Panc1 (cell line): ENCODE data around the gene DHRSX. TPM values are rescaled to one million over a fixed set of nuclear protein-coding genes. Genes with fewer than 3 reads are reported as not detected.
"Not testable (repeated sequence)": the region's sequence is repeated elsewhere in the genome, so short reads cannot be mapped to it uniquely, and the experiment has no call there.

Experiments used
- ATAC-seq: fragments of 200-7000 bp; cut with Tn5 transposase; 2 replicates; pipeline ENCODE4 v1.9.1; 2020; ENCODE audit warnings: mild to moderate bottlenecking, moderate library complexity
- BruUV-seq: library from RNA; stranded (reverse); fragments of 400-500 nt; replicated peaks from 2 replicates; lab custom pipeline; 2021; lab: Mats Ljungman, UMichigan
- CTCF ChIA-PET: fragments of 300-600 bp; sonication (Branson Sonifier 250); formaldehyde crosslinking; loops from one replicate; lab custom pipeline; 2022; ENCODE audit warnings: antibody characterized with exemption; lab: Charles Lee
- POLR2A ChIA-PET: fragments of 300-600 bp; sonication (Branson Sonifier 250); formaldehyde crosslinking; loops from one replicate; lab custom pipeline; 2022; ENCODE audit warnings: antibody characterized with exemption; lab: Charles Lee
- DNase-seq: peaks from one replicate; pipeline ENCODE4 v3.0.0-alpha.2; 2010; ENCODE audit warnings: low read depth, low spot score
- H3K27ac ChIP-seq: 2 replicates; pipeline ENCODE4 v1.5.1; 2011; ENCODE audit warnings: mild to moderate bottlenecking, low read length, inconsistent platforms
- H3K27me3 ChIP-seq: fragments of 200-500 bp; sonication (Bioruptor generic); 2 replicates; pipeline ENCODE4 v1.6.0; 2014; ENCODE audit warnings: low read length, inconsistent platforms; ENCODE audit not compliant: control insufficient read depth, insufficient read depth
- H3K36me3 ChIP-seq: fragments of 200-500 bp; sonication (Bioruptor generic); 2 replicates; pipeline ENCODE4 v1.5.1; 2014; ENCODE audit warnings: inconsistent platforms, mild to moderate bottlenecking, low read length, moderate library complexity; ENCODE audit not compliant: control insufficient read depth, insufficient read depth
- H3K4me1 ChIP-seq: 2 replicates; pipeline ENCODE4 v1.5.1; 2011; ENCODE audit warnings: inconsistent platforms, mild to moderate bottlenecking, low read length, moderate library complexity; ENCODE audit not compliant: control insufficient read depth, insufficient read depth
- H3K4me3 ChIP-seq, 2 experiments: 2 replicates each; pipeline ENCODE4 v1.5.1; 2011 to 2012; ENCODE audit warnings: low read depth in 2 of 2, low read length in 2 of 2, mild to moderate bottlenecking in 2 of 2, inconsistent platforms in 1 of 2, moderate library complexity in 1 of 2
- H3K9me3 ChIP-seq: fragments of 200-500 bp; sonication (Bioruptor generic); 2 replicates; pipeline ENCODE4 v1.5.1; 2014; ENCODE audit warnings: low read depth, mild to moderate bottlenecking, inconsistent platforms, low read length, moderate library complexity; ENCODE audit not compliant: control insufficient read depth, insufficient read depth
- POLR2AphosphoS5 ChIP-seq: IDR thresholded peaks from 2 replicates; pipeline ENCODE4 v1.6.1; 2012; ENCODE audit warnings: mild to moderate bottlenecking, low read depth, low read length, moderate library complexity
- SIN3A ChIP-seq: IDR thresholded peaks from 2 replicates; pipeline ENCODE4 v1.6.1; 2012; ENCODE audit warnings: low read depth, mild to moderate bottlenecking, low read length, moderate library complexity, borderline replicate concordance; ENCODE audit not compliant: insufficient read depth
- TCF7L2 ChIP-seq: IDR thresholded peaks from 2 replicates; pipeline ENCODE4 v1.6.1; 2011; ENCODE audit warnings: mild to moderate bottlenecking, low read depth, low read length, inconsistent platforms
- in situ Hi-C: cut with HindIII; loops from 2 replicates; pipeline ENCODE4 v1.10.0; 2016; ENCODE audit warnings: low sequenced_read_pairs, low pct_unique_long_range_greater_than_20kb
- intact Hi-C: fragments of 100-400 bp; cut with micrococcal nuclease; formaldehyde crosslinking; loops from one replicate; pipeline ENCODE4 v1.10.0; 2022; ENCODE audit not compliant: unreplicated experiment
- total RNA-seq: library from RNA; stranded (reverse); gene quantifications from one replicate; pipeline ENCODE4 v1.2.1, GENCODE V29; 2021; ENCODE audit not compliant: unreplicated experiment
- TF ChIP-seq, protein P1 (sequence below), 2 experiments: IDR thresholded peaks; 2 replicates each; pipeline ENCODE4 v1.6.1; 2011 to 2012; ENCODE audit warnings: low read depth in 2 of 2, control low read depth in 1 of 2, low read length in 1 of 2, mild to moderate bottlenecking in 1 of 2, moderate library complexity in 1 of 2; ENCODE audit not compliant: insufficient read depth in 1 of 2
- TF ChIP-seq, protein P2 (sequence below): fragments of 450-650 bp; IDR thresholded peaks from 2 replicates; pipeline ENCODE4 v1.5.1; 2017; ENCODE audit warnings: mild to moderate bottlenecking

Gene DHRSX
- total RNA-seq, 1 experiment from 2014 or later, result 20.1 TPM

DNA sequence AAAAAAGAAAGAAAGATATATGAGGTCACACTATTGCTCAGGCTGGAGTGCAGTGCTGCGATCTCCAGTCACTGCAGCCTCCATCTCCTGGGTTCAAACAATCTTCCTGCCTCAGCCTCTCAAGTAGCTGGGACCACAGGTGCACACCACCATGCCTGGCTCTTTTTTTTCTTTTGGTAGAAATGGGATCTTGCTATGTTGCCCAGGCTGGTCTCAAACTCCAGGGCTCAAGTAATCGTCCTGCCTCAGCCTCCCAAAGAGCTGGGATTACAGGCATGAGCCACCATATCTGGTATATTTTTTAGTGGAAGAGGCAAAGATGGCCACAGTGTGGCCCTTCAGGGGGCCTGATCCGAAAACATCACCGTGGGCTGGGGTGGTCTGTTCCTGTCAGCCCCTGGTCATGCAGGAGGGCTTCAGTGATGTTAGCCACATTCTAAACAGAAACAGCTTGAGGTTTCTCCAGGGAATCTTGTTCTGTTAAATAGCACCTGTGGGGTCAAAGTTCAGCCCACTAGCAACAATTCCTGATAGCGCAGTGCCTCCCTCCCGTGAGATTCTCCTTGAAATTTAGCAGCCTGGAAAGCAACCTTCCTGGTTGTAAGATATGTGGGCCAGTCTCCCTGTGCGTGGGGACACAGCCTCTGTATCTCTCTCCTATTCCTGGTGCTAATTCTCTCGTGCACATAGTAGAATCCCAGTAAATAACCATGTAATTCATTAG, 7.3 kb upstream of the DHRSX start:
- intact Hi-C loops, result no loop called here
- ChIA-PET POLR2A (no interaction called here), CTCF (no interaction called here)
- no peaks in the 10 kb centered on the region for H3K27me3 ChIP-seq
- H3K4me1 ChIP-seq, result no peaks in the 10 kb centered on the region
- no peaks in the 10 kb centered on the region for H3K9me3 ChIP-seq
- DNase-seq (no peak), ATAC-seq (no peak)
- no peak overlapping the region for H3K27ac ChIP-seq
- no TSS peak for BruUV-seq
- in situ Hi-C loops, result no loop called here
- TF ChIP-seq, protein P1, sequence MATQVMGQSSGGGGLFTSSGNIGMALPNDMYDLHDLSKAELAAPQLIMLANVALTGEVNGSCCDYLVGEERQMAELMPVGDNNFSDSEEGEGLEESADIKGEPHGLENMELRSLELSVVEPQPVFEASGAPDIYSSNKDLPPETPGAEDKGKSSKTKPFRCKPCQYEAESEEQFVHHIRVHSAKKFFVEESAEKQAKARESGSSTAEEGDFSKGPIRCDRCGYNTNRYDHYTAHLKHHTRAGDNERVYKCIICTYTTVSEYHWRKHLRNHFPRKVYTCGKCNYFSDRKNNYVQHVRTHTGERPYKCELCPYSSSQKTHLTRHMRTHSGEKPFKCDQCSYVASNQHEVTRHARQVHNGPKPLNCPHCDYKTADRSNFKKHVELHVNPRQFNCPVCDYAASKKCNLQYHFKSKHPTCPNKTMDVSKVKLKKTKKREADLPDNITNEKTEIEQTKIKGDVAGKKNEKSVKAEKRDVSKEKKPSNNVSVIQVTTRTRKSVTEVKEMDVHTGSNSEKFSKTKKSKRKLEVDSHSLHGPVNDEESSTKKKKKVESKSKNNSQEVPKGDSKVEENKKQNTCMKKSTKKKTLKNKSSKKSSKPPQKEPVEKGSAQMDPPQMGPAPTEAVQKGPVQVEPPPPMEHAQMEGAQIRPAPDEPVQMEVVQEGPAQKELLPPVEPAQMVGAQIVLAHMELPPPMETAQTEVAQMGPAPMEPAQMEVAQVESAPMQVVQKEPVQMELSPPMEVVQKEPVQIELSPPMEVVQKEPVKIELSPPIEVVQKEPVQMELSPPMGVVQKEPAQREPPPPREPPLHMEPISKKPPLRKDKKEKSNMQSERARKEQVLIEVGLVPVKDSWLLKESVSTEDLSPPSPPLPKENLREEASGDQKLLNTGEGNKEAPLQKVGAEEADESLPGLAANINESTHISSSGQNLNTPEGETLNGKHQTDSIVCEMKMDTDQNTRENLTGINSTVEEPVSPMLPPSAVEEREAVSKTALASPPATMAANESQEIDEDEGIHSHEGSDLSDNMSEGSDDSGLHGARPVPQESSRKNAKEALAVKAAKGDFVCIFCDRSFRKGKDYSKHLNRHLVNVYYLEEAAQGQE (IDR thresholded peaks at IDR 0.05; ENCODE audit: insufficient read depth in 1 of 2, low read depth in 2 of 2, low read length in 1 of 2), result no peak
- no peak for TF ChIP-seq SIN3A
- TF ChIP-seq, protein P2, sequence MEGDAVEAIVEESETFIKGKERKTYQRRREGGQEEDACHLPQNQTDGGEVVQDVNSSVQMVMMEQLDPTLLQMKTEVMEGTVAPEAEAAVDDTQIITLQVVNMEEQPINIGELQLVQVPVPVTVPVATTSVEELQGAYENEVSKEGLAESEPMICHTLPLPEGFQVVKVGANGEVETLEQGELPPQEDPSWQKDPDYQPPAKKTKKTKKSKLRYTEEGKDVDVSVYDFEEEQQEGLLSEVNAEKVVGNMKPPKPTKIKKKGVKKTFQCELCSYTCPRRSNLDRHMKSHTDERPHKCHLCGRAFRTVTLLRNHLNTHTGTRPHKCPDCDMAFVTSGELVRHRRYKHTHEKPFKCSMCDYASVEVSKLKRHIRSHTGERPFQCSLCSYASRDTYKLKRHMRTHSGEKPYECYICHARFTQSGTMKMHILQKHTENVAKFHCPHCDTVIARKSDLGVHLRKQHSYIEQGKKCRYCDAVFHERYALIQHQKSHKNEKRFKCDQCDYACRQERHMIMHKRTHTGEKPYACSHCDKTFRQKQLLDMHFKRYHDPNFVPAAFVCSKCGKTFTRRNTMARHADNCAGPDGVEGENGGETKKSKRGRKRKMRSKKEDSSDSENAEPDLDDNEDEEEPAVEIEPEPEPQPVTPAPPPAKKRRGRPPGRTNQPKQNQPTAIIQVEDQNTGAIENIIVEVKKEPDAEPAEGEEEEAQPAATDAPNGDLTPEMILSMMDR, result no peak
- no peak overlapping the region for H3K4me3 ChIP-seq
- H3K36me3 ChIP-seq, result no peaks in the 10 kb centered on the region

DNA sequence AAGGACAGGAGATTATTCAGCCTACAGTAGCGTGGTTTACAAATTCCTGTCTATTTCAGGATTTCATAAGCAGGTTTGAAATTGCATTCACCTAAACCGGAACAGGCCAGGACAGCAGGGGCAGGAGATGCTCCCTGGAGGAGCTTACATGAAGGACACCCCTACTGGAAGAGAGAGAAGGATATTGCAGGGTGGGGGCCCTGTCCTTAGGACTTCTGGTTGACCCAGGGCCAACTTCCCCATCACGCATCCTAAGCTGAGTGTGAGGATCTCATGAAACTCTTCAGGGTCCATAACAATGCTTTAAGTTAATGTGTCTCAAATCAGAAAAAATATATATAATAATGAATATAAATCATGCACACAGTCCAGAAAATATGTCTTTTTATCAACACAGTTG, 6.4 kb upstream of the DHRSX start:
- Histone ChIP-seq H3K27ac (no peak overlapping the region), H3K36me3 (no peaks in the 10 kb centered on the region), H3K9me3 (no peaks in the 10 kb centered on the region), H3K4me1 (peaks cover 4% of the 10 kb centered on the region; the same call in 1 of the 2 replicates), H3K27me3 (no peaks in the 10 kb centered on the region), H3K4me3 (no peak overlapping the region)
- TF ChIP-seq, protein P1 (IDR thresholded peaks at IDR 0.05; ENCODE audit: insufficient read depth in 1 of 2, low read depth in 2 of 2, low read length in 1 of 2), result no peak
- TF ChIP-seq, protein P2, result no peak
- TF ChIP-seq SIN3A (no peak), POLR2AphosphoS5 (no peak), TCF7L2 (no peak)
- CTCF ChIA-PET, result no interaction called here
- in situ Hi-C loops, result no loop called here
- intact Hi-C loops, result no loop called here
- BruUV-seq, result no TSS peak
- ATAC-seq (no peak), DNase-seq (no peak)
- POLR2A ChIA-PET, result no interaction called here

DNA sequence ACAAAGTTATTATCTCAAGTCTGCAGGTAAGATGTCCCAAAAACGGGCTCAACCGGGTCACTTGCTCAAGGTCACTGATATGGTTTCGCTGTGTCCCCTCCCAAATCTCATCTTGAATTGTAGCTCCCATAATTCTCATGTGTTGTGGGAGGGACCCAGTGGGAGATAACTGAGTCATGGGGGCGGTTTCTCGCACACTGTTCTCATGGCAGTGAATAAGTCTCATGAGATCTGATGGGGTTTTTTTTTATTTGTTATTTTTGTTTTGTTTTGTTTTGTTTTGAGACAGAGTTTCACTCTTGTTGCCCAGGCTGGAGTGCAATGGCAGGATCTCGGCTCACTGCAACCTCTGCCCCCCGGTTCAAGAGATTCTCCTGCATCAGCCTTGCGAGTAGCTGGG, 4.6 kb upstream of the DHRSX start:
- H3K4me3 ChIP-seq, ATAC-seq, CTCF ChIA-PET, H3K36me3 ChIP-seq, in situ Hi-C loops, H3K27me3 ChIP-seq, H3K27ac ChIP-seq, POLR2A ChIA-PET, BruUV-seq, H3K9me3 ChIP-seq, H3K4me1 ChIP-seq, intact Hi-C loops, DNase-seq: not testable (repeated sequence)
